Measurements from ENCODE around the gene PLEKHA4.
A peak's percentile ranks its signal among the peaks of the same experiment; 100 is the strongest.

Gene PLEKHA4

GRCh38 chr19:48819366-48819816, 49.0 kb downstream of the PLEKHA4 start:
- Histone ChIP-seq H3K9me3 (ENCODE audit: insufficient read depth, low read depth, low read length) (0 out of 2 replicates have a peak, but pooled peaks cover 2% of the 10 kb centered on the region), H3K36me3 (ENCODE audit: insufficient read depth, low read length) (peaks cover 11% of the 10 kb centered on the region), H3K4me1 (ENCODE audit: insufficient read depth, low read length) (no peaks in the 10 kb centered on the region), H3K27ac (ENCODE audit: low read depth, low read length) (no peak overlapping the region), H3K9ac (ENCODE audit: low read depth, low read length) (no peak overlapping the region), H3K27me3 (ENCODE audit: insufficient read depth, low read length) (no peaks in the 10 kb centered on the region), H3K4me3 (ENCODE audit: low read length) (no peak overlapping the region)
- 83% methylated on average over 4 of the region's 4 CpGs for WGBS

GRCh38 chr19:48818234-48818820, 50.1 kb downstream of the PLEKHA4 start:
- H3K4me3 ChIP-seq (ENCODE audit: low read length) = no peak overlapping the region
- 0 out of 2 replicates have a peak, but pooled peaks cover 2% of the 10 kb centered on the region for H3K9me3 ChIP-seq (ENCODE audit: insufficient read depth, low read depth, low read length)
- peaks cover 11% of the 10 kb centered on the region for H3K36me3 ChIP-seq (ENCODE audit: insufficient read depth, low read length)
- H3K27ac ChIP-seq (ENCODE audit: low read depth, low read length) = no peak overlapping the region
- WGBS = 83% methylated on average over 9 of the region's 9 CpGs
- 0 out of 2 replicates have a peak, but pooled peaks cover 1% of the 10 kb centered on the region for H3K4me1 ChIP-seq (ENCODE audit: insufficient read depth, low read length)
- H3K9ac ChIP-seq (ENCODE audit: low read depth, low read length) = no peak overlapping the region
- H3K27me3 ChIP-seq (ENCODE audit: insufficient read depth, low read length) = no peaks in the 10 kb centered on the region

GRCh38 chr19:48817585-48818124, 50.8 kb downstream of the PLEKHA4 start:
- no peak overlapping the region for H3K4me3 ChIP-seq (ENCODE audit: low read length)
- no peak overlapping the region for H3K9ac ChIP-seq (ENCODE audit: low read depth, low read length)
- H3K4me1 ChIP-seq (ENCODE audit: insufficient read depth, low read length) = peaks cover 6% of the 10 kb centered on the region; the same call in 1 of the 2 replicates
- 0 out of 2 replicates have a peak, but pooled peaks cover 2% of the 10 kb centered on the region for H3K9me3 ChIP-seq (ENCODE audit: insufficient read depth, low read depth, low read length)
- WGBS = 91% methylated on average over 5 of the region's 5 CpGs
- no peak overlapping the region for H3K27ac ChIP-seq (ENCODE audit: low read depth, low read length)
- H3K27me3 ChIP-seq (ENCODE audit: insufficient read depth, low read length) = no peaks in the 10 kb centered on the region
- H3K36me3 ChIP-seq (ENCODE audit: insufficient read depth, low read length) = peaks cover 6% of the 10 kb centered on the region

GRCh38 chr19:48815870-48816501, 52.4 kb downstream of the PLEKHA4 start:
- no peaks in the 10 kb centered on the region for H3K27me3 ChIP-seq (ENCODE audit: insufficient read depth, low read length)
- no peak overlapping the region for H3K9ac ChIP-seq (ENCODE audit: low read depth, low read length)
- H3K4me3 ChIP-seq (ENCODE audit: low read length) = no peak overlapping the region
- no peaks in the 10 kb centered on the region for H3K36me3 ChIP-seq (ENCODE audit: insufficient read depth, low read length)
- H3K4me1 ChIP-seq (ENCODE audit: insufficient read depth, low read length) = peaks cover 6% of the 10 kb centered on the region; the same call in 1 of the 2 replicates
- WGBS = 81% methylated on average over 14 of the region's 14 CpGs
- no peaks in the 10 kb centered on the region for H3K9me3 ChIP-seq (ENCODE audit: insufficient read depth, low read depth, low read length)
- H3K27ac ChIP-seq (ENCODE audit: low read depth, low read length) = no peak overlapping the region

GRCh38 chr19:48814895-48815294, 53.5 kb downstream of the PLEKHA4 start:
- no peak overlapping the region for H3K27ac ChIP-seq (ENCODE audit: low read depth, low read length)
- no peak overlapping the region for H3K4me3 ChIP-seq (ENCODE audit: low read length)
- H3K9ac ChIP-seq (ENCODE audit: low read depth, low read length) = no peak overlapping the region
- H3K9me3 ChIP-seq (ENCODE audit: insufficient read depth, low read depth, low read length) = no peaks in the 10 kb centered on the region
- peaks cover 3% of the 10 kb centered on the region for H3K27me3 ChIP-seq (ENCODE audit: insufficient read depth, low read length)
- peaks cover 9% of the 10 kb centered on the region; the same call in 1 of the 2 replicates for H3K4me1 ChIP-seq (ENCODE audit: insufficient read depth, low read length)
- no peaks in the 10 kb centered on the region for H3K36me3 ChIP-seq (ENCODE audit: insufficient read depth, low read length)
- WGBS = 87% methylated on average over 6 of the region's 6 CpGs

- 89% methylated on average over 21 of the region's 21 CpGs for WGBS
- no peaks in the 10 kb centered on the region for H3K9me3 ChIP-seq (ENCODE audit: insufficient read depth, low read depth, low read length)
- H3K27ac ChIP-seq (ENCODE audit: low read depth, low read length) = no peak overlapping the region
- peaks cover 9% of the 10 kb centered on the region; the same call in 1 of the 2 replicates for H3K4me1 ChIP-seq (ENCODE audit: insufficient read depth, low read length)
- H3K27me3 ChIP-seq (ENCODE audit: insufficient read depth, low read length) = peaks cover 7% of the 10 kb centered on the region
- H3K9ac ChIP-seq (ENCODE audit: low read depth, low read length) = no peak overlapping the region
- H3K4me3 ChIP-seq (ENCODE audit: low read length) = no peak overlapping the region
- no peaks in the 10 kb centered on the region for H3K36me3 ChIP-seq (ENCODE audit: insufficient read depth, low read length)
Measured at GRCh38 chr19:48813123-48813913, 55.1 kb downstream of the PLEKHA4 start.

GRCh38 chr19:48812094-48812929, 56.1 kb downstream of the PLEKHA4 start:
- peaks cover 14% of the 10 kb centered on the region; the same call in 1 of the 2 replicates for H3K4me1 ChIP-seq (ENCODE audit: insufficient read depth, low read length)
- no peak overlapping the region for H3K9ac ChIP-seq (ENCODE audit: low read depth, low read length)
- WGBS = 2% methylated on average over 39 of the region's 39 CpGs
- peak overlapping the region; percentile 50 for H3K4me3 ChIP-seq (ENCODE audit: low read length)
- H3K27me3 ChIP-seq (ENCODE audit: insufficient read depth, low read length) = peaks cover 7% of the 10 kb centered on the region
- peak overlapping the region; percentile 67; the same call in 1 of the 2 replicates for H3K27ac ChIP-seq (ENCODE audit: low read depth, low read length)
- no peaks in the 10 kb centered on the region for H3K36me3 ChIP-seq (ENCODE audit: insufficient read depth, low read length)
- H3K9me3 ChIP-seq (ENCODE audit: insufficient read depth, low read depth, low read length) = no peaks in the 10 kb centered on the region

- no peaks in the 10 kb centered on the region for H3K36me3 ChIP-seq (ENCODE audit: insufficient read depth, low read length)
- no peaks in the 10 kb centered on the region for H3K9me3 ChIP-seq (ENCODE audit: insufficient read depth, low read depth, low read length)
- peaks cover 20% of the 10 kb centered on the region for H3K4me1 ChIP-seq (ENCODE audit: insufficient read depth, low read length)
- peak overlapping the region; percentile 65 for H3K4me3 ChIP-seq (ENCODE audit: low read length)
- 50% methylated on average over 7 of the region's 7 CpGs for WGBS
- peak overlapping the region; percentile 56; the same call in 1 of the 2 replicates for H3K27ac ChIP-seq (ENCODE audit: low read depth, low read length)
- peaks cover 7% of the 10 kb centered on the region for H3K27me3 ChIP-seq (ENCODE audit: insufficient read depth, low read length)
- H3K9ac ChIP-seq (ENCODE audit: low read depth, low read length) = peak overlapping the region; percentile 65
Measured at GRCh38 chr19:48810151-48810550, 58.3 kb downstream of the PLEKHA4 start.

GRCh38 chr19:48807590-48808308, 60.7 kb downstream of the PLEKHA4 start:
- WGBS = 89% methylated on average over 13 of the region's 13 CpGs
- no peak overlapping the region for H3K4me3 ChIP-seq (ENCODE audit: low read length)

More at GRCh38 chr19:48807590-48808308, 60.7 kb downstream of the PLEKHA4 start:
- Histone ChIP-seq H3K9me3 (ENCODE audit: insufficient read depth, low read depth, low read length) (no peaks in the 10 kb centered on the region), H3K4me1 (ENCODE audit: insufficient read depth, low read length) (peaks cover 15% of the 10 kb centered on the region), H3K27me3 (ENCODE audit: insufficient read depth, low read length) (peaks cover 7% of the 10 kb centered on the region), H3K9ac (ENCODE audit: low read depth, low read length) (no peak overlapping the region), H3K27ac (ENCODE audit: low read depth, low read length) (peak overlapping the region; percentile 77; the same call in 1 of the 2 replicates), H3K36me3 (ENCODE audit: insufficient read depth, low read length) (no peaks in the 10 kb centered on the region)

All from HUES64 (cell line).